ENCODE results near the gene MAGI1. TPM values are rescaled to one million over a fixed set of nuclear protein-coding genes. Genes with fewer than 3 reads are reported as not detected.
"Not testable (repeated sequence)": the region's sequence is repeated elsewhere in the genome, so short reads cannot be mapped to it uniquely, and the experiment has no call there.

Gene MAGI1
- total RNA-seq, 2 donors from 2014 or later = 27.9 to 31.5 TPM

DNA sequence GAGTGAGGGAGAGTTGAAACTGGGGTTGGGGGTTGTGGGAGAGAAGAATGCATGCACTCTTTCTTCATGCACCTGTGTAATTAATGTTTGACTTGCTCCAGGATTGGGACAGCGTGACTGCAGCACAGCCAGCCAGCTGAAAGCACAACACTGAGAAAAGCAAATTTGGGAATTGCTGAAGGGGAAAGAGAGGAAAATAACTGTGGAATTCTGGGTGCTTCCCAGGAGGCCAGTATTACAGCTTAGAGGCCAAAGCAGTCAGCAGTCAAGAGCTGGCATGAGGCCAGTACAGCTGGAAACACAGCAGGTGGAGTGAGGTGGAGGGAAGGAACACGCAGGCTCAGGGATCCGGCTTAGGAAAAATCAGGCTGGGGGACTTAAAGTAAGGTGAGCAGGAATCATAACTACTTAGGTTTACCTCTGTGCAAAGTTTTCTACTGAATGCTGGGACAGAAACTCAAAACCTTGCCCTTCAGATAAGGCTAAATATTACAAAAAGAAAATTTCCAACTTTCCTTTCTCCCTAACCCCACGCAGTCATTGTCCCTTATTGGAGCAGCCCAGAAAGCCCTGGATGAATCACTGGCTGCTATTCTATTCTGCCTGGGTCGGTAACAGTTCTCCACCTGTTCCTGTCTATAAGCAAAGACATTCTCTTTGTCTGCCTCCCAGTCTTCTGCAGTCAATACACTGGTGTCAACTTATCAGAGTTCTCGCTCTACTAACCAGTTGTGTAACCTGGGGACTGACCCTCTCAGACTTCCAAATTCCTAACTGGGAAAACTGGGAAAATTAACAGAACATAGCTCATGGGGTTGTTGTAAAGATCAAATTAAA is 167.2 kb downstream of the MAGI1 start:
- intact Hi-C loops (cut with DNase I) = no loop called here
- DNase-seq (ENCODE audit: low spot score) = no peak

DNA sequence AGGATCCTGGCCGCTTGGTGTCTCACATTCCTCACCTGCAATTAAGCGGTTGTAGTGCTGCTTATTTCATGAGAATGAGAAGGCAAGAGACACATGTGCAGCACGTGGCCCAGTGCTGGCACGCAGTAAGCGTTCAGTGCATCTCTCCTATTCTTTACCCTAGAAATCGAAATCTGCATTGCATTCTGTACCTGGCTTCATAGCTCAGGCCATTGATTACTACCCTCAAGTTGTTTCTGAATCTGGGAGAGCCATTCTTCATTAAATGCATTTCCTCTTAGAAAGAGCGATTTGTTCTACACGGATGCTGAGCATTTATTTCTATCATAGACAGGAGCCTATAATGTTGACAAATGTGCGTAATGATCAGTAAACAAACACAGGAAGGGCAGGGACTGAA is 168.9 kb downstream of the MAGI1 start:
- intact Hi-C loops (cut with DNase I) = no loop called here
- no peak for DNase-seq (ENCODE audit: low spot score)

DNA sequence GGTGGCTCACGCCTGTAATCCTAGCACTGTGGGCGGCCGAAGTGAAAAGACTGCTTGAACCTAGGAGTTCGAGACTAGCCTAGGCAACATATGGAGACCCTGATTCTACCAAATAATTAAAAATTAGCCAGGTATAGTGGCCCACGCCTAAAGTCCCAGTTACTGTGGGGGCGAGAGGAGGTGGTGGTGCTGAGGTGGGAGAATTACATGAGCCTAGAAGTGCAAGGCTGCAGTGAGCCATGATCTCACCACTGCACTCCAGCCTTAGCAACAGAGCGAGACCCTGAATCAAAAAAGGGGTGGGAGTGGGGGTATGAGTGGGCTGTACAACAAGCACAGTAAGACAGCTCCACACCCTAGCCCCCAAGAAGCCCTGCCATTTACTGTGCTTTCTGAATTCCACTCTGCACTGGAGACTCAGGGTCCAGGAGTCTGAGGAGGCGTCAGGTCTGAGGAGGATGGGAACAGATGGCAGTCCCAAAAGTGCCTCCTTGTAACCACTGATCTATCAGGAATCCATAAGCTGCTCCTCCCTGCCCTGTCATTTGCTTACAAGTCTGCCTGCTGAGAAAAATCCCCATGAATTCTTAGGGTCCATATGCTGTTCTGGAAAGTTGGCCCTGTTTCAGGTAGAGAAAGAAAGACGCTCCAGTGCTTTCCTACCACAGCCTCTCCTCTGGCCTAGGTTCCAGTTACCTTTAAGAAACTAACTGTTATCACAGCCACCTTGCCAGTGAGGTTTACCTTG is 171.1 kb downstream of the MAGI1 start:
- DNase-seq (ENCODE audit: low spot score) = no peak
- intact Hi-C loops (cut with DNase I) = no loop called here

DNA sequence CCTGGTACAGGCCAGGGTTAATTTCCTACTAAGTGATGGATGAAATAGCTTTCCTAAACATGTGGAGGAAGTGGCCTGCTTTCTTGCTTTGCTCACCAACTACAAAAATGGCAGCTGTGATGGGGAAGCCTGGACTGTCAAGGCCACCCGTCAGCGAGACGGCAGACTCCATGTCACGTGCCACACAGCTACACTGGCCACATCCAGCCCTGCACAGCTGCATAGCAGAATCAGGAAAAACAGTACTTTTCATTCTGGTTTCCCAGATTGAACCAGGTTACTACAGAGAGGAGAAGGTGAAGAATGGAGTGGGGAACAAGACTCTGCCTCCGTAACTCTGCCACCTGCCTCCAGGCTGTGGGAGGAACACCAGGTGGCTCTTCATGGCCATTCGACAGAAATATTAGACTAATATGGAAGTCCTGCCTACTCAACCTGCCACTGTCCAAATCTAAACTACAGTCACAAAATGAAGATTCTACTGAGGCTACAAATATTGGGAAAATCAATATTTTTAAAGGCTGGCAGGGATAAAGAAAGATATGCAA is 174.3 kb downstream of the MAGI1 start:
- no peak for DNase-seq (ENCODE audit: low spot score)
- intact Hi-C loops (cut with DNase I) = loop anchor here in 1 of 2 donors (5.0 kb wide), 1 partner anchor 1067 kb away; no protein-coding TSS in a partner anchor

DNA sequence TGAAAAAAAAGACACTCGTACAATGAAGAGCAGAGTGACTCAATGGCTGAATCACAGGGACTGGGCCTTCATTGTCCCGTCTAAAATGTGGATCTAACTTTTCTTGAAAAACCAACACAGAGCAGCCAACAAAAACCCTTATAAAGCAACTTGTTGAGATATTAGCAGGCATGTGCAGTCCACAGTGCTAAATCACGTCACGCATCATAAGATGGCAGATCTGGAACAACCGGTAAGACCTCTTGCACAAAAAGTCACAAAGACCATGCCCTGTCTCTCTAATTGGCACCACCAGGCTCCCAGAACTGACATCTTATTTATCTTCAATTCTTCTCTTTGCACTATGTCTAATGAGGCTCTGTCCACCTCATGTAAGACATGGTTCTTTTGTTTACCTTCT is 177.0 kb downstream of the MAGI1 start:
- DNase-seq (ENCODE audit: low spot score) = no peak
- intact Hi-C loops (cut with DNase I) = loop anchor here in 1 of 2 donors (5.0 kb wide), 1 partner anchor 1064 kb away; no protein-coding TSS in a partner anchor

DNA sequence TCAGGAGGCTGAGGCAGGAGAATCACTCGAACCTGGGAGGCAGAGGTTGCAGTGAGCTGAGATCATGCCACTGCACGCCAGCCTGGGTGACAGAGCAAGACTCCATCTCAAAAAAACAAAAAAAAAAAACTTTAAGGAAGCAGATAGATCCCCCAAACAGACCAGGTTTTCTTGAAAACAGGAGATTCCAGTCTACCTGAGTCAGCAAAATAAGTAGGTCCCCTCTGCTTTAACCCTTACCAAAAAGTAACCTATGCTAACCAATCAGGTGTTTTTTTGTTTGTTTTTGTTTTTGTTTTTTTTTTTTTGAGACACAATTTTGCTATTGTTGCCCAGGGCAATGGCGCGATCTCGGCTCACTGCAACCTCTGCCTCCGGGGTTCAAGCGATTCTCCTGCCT is 179.1 kb downstream of the MAGI1 start:
- intact Hi-C loops (cut with DNase I) = loop anchor here in 1 of 2 donors (5.0 kb wide), 2 partner anchors 1062 to 1132 kb away; no protein-coding TSS in a partner anchor
- not testable (repeated sequence) for DNase-seq (ENCODE audit: low spot score)

DNA sequence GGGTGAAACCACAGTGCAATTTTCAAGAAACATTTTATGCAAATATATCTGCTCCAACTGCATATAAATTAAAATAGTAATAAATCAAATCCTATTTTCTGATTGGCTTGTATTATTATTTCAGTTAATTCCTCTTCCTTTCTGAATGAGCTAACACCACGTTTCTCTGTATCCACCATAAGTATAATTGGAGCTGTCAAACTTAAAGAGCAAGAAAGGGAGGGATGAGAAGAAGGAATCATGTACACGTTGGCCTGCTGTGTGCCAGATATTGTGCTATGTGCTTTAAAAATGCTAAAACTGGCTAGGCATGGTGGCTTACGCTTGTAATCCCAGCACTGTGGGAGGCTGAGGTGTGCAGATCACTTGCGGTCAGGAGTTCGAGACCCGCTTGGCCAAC is 180.0 kb downstream of the MAGI1 start:
- intact Hi-C loops (cut with DNase I) = loop anchor here in 1 of 2 donors (5.0 kb wide), 1 partner anchor 1131 kb away; no protein-coding TSS in a partner anchor
- DNase-seq (ENCODE audit: low spot score) = no peak

DNA sequence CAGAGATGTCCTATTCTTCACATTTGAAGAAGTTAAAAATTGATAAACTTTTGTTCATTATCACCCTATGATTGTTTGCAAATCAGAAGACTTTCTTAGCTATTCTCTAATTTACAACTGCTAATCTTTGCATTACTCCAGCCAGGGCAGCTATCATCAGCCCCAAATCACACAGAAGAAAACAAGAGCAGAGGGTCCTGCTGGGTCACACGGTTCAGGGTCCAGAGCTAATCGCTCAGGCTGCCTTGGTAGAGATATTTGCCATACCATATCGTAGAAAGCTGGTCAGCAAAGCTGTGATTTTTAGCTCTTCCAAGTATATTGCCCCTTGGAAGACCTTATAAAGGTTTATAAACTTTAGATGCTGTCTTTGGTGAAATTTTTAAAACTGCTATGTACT is 181.4 kb downstream of the MAGI1 start:
- no peak for DNase-seq (ENCODE audit: low spot score)
- intact Hi-C loops (cut with DNase I) = loop anchor here in 1 of 2 donors (5.0 kb wide), 1 partner anchor 1130 kb away; no protein-coding TSS in a partner anchor

DNA sequence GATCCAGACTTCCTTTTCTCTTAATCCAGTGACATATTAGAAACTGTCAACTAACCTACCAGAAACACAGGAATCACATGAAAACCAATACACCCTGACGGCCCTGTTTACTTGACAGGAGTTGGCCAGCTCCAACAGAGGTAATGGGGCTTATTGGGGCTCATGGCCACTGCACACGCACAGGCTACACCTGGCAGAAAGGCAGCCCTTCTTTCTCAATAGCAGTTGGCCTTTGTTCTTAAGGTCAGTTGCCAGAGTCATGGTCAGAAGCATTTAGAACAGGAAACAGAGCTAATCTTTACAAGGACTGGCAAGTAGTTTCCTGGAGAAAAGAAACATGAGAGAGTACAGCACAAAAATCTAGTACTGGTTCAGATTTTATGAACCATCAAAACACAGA is 181.8 kb downstream of the MAGI1 start:
- intact Hi-C loops (cut with DNase I) = loop anchor here in 1 of 2 donors (5.0 kb wide), 1 partner anchor 1130 kb away; no protein-coding TSS in a partner anchor
- DNase-seq (ENCODE audit: low spot score) = no peak

DNA sequence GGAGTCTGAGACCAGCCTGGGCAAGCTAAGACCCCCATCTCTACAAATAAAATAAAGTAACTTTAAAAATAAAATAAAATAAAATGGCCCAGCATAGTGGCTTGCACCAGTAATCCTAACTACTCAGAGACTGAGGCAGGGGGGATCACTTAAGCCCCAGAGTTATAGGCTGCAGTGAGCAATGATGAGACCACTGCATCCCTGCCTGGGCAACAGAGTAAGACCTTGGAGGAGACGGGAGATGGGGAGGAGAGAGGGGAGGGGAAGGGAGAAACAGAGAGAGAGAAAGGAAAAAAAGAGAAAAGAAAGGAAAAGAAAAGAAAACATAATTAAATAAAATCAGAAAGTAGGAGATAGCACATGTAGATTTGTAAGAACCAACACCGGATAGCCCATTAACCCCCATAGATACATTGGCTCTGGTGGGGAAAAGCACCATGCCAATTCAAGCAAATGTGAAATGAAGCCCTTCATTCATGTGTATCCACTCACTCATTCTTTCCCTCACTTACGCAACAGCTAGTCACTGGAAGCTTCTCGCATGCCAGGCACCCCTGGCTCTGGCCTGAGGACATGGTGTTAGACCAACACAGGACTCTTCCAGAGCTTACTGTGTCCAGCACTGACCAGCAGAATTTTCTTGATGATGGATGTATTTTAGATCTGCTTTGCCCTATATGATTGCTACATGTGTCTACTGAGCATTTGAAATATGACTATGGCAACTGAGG is 183.2 kb downstream of the MAGI1 start:
- DNase-seq (ENCODE audit: low spot score) = no peak
- intact Hi-C loops (cut with DNase I) = loop anchor here in 1 of 2 donors (5.0 kb wide), 1 partner anchor 1128 kb away; no protein-coding TSS in a partner anchor

DNA sequence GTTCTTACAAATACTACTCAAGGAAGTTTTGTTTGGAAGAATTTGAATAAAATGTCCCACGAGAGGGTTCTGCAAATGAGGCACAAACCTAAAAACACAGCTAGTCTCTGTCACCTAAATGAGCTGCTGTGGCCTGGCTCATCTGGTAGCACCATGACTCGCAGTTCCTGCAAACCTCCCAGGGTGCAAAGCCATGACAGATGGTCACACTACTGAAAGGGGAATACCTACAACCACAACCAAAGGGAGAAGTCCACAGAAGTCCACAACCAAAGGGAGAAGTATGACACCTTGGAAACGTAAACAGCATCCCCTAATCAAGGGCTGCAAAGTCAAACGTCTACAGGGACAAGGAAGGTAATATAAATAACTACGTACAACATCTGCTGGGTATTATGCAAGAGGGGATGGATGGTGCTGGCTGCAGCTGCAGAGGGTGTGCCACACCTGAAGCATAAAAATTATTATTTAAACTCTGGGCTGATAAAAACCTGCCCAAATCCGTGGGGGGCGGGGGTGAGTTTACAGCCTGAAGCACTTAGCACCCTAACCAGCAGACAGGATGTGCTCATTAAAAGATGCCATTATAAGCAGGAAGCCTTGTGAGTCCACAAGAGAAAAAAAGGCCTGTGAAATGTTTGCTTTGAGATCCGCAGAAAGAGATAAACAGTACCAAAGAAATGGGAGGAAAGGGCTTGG is 184.0 kb downstream of the MAGI1 start:
- intact Hi-C loops (cut with DNase I) = loop anchor here in 1 of 2 donors (5.0 kb wide), 1 partner anchor 1127 kb away; no protein-coding TSS in a partner anchor
- no peak for DNase-seq (ENCODE audit: low spot score)

DNA sequence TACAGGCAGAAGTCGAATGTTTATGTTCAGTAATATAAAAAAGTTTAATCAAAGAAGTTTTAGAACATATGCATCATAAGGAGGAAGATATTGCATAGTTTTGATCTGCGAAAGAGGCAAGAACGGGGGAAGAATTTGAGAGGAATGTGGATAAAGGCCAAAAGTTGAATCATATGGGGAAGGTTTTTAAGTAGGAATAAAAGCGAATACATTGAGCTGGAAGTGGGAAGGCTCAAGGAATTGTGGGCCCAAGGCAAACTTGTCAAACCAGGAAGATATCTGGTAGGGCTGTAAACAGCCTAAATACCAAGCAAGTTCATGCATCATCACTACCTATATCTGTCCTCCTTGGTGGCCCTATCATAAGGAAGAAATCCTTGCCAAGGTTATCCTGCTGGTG is 186.9 kb downstream of the MAGI1 start:
- intact Hi-C loops (cut with DNase I) = no loop called here
- DNase-seq (ENCODE audit: low spot score) = no peak

DNA sequence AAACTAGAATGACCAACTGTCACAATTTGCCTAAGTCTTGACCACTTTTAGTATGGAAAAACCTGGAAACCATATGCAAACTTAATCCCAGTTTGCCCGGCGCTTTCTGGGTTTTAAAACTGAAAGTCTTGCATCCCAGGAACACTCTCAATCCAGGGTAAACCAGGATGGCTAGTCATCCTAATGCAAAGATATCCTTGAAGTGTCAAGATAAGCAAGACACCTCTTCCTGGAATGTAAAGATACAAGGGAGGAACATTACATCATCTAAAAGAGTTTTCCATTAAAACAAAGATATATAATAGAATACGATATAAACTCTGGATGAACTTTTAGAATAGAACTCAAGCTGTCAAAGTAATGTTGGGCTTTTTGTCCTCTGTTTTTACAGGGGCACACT is 188.5 kb downstream of the MAGI1 start:
- intact Hi-C loops (cut with DNase I) = no loop called here
- no peak for DNase-seq (ENCODE audit: low spot score)

DNA sequence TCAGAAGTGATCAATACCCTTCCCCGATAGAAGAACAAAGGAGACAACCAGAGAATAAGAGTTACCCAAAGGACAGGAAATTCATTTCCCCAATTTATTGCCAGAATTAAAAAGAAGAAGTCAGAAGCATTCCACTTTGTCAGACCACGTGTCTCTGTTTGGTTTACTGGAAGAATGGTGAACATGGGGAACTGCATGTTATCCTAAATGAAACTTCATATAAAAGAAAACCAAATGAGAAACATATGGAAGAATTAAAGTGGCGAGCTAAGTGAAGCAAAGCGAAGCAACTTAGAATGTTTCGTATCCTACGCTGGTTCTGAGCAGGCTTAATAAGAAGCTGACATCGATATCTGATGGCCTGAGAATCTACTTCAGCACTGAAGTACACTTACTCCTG is 190.7 kb downstream of the MAGI1 start:
- no peak for DNase-seq (ENCODE audit: low spot score)
- intact Hi-C loops (cut with DNase I) = no loop called here

DNA sequence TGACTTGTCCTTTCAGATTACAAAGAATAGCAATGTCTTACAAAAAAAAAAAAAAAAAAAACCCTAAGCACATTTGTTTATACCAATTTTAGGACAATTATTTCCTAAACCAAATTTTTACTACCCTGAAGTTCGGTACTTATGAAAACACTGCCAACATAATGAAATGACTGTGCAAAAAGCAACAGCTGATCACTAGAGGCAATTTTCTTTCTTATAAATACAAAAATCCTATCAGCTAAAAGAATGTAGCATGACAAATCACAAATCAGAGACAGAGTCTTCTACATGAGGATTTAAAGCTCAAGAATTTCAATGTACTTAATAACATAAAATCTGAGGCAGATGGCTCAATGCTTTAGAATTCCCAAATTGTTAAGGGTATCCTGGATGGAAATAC is 191.8 kb downstream of the MAGI1 start:
- intact Hi-C loops (cut with DNase I) = no loop called here
- no peak for DNase-seq (ENCODE audit: low spot score)

DNA sequence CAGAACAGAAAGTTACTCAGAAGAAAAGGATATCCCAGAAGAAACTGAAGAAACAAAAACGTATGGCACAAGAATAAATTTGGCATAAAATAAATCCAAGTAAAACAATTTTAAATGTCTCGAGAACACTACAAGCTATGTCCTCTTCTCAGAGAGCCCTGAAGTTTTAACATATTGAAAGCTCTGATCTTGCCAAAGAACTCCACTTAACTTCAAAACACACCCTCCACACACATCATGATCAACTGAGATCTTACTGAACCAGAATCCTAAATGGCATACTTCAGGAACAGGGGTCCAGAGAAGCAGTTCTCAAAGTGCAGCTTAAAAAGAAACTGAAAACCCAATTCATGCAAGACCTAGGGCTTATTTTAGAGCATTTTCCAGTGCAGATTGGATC is 194.3 kb downstream of the MAGI1 start:
- intact Hi-C loops (cut with DNase I) = no loop called here
- DNase-seq (ENCODE audit: low spot score) = no peak

DNA sequence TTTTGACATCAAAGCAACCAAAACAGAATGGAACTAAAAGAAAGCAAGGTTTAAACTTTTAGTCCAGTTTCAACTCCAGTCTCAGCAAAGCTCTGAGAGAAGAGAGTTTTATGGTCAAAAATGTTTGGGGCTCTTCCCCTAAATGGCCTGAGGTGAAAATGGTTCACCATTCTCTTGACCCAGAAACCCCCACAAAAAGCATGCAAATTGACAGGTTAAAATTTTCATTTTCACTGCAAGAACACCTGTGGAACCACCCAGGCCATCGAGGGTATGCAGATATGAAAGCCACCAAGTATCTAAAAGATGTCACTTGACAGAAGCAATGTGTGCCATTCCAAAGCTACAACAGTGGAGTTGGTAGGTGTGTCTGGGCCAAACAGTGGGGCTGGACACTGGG is 195.0 kb downstream of the MAGI1 start:
- intact Hi-C loops (cut with DNase I) = no loop called here
- no peak for DNase-seq (ENCODE audit: low spot score)

DNA sequence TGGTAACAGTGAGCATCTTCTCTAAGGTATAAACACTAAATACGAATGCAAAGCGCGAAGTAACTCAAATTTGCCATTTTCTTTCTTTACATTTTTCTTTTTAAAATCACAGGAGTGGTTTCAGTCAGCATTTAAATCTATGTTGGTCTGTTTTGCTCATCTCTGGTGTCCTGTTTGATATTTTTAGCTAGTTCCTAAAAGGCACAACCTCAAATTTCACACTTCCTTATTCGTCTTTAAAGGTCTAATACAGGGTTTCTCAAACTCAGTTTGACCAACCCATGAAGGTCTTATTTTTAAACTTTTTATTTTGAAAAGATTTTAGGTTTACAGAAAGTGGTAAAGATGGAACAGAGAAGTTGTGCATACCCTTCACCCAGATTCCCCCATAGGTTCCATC is 201.1 kb downstream of the MAGI1 start:
- intact Hi-C loops (cut with DNase I) = no loop called here
- no peak for DNase-seq (ENCODE audit: low spot score)

DNA sequence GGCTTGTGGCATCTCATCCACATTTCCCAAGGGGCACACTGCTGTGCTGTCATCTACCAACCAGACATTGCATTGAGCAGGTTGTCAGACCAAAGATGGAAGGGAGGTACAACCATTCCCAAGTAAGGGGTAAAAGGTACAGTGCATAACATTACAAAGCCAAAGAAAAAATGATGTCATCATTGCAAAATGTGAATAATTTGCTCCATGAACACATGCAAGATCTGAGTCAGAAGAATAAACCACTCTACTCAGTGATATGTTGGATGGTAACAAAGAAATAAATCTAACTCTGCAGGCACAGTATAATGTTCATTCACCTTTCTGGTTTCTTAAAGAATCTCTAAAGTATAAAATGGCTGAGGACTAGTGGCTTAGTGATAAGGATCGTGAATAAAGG is 202.7 kb downstream of the MAGI1 start:
- intact Hi-C loops (cut with DNase I) = no loop called here
- DNase-seq (ENCODE audit: low spot score) = no peak

Data from posterior vena cava (tissue), 2 donors.